WTC11 (cell line): ENCODE measurements around the gene KIRREL3. TPM values are rescaled to one million over a fixed set of nuclear protein-coding genes. Genes with fewer than 3 reads are reported as not detected.

Experiments
- CREM ChIP-seq: sonication (generic); formaldehyde crosslinking; IDR thresholded peaks from 2 replicates; pipeline ENCODE4 v1.8.1; 2022; ENCODE audit warnings: mild to moderate bottlenecking, missing genetic modification reagents, moderate library complexity
- FOXJ3 ChIP-seq: sonication (generic); formaldehyde crosslinking; IDR thresholded peaks from 2 replicates; pipeline ENCODE4 v1.9.0; 2021; ENCODE audit warnings: missing genetic modification reagents, mild to moderate bottlenecking, borderline replicate concordance
- FOXP4 ChIP-seq: sonication (generic); formaldehyde crosslinking; IDR thresholded peaks from 2 replicates; pipeline ENCODE4 v1.8.0; 2022; ENCODE audit warnings: mild to moderate bottlenecking, missing genetic modification reagents
- GABPB1 ChIP-seq: sonication (generic); formaldehyde crosslinking; IDR thresholded peaks from 2 replicates; pipeline ENCODE4 v1.8.1; 2023; ENCODE audit warnings: mild to moderate bottlenecking, missing genetic modification reagents
- GRHL2 ChIP-seq: fragments of 250-450 bp; sonication (Bioruptor Pico); IDR thresholded peaks from 2 replicates; pipeline ENCODE4 v1.8.0; 2022; ENCODE audit warnings: mild to moderate bottlenecking, moderate library complexity; ENCODE audit not compliant: insufficient replicate concordance, severe bottlenecking
- GTF2I ChIP-seq: fragments of 250-450 bp; sonication (Bioruptor Pico); conservative IDR thresholded peaks from 2 replicates; pipeline ENCODE4 v1.4.0; 2021; ENCODE audit warnings: mild to moderate bottlenecking
- IRF1 ChIP-seq: sonication (generic); formaldehyde crosslinking; IDR thresholded peaks from 2 replicates; pipeline ENCODE4 v1.8.0; 2023; ENCODE audit warnings: missing genetic modification reagents
- NFE2L1 ChIP-seq: sonication (generic); formaldehyde crosslinking; IDR thresholded peaks from 2 replicates; pipeline ENCODE4 v1.8.1; 2023; ENCODE audit warnings: missing genetic modification reagents
- NR2C2 ChIP-seq: sonication (generic); formaldehyde crosslinking; IDR thresholded peaks from 2 replicates; pipeline ENCODE4 v1.8.0; 2022; ENCODE audit warnings: mild to moderate bottlenecking, missing genetic modification reagents
- NR3C1 ChIP-seq: sonication (generic); formaldehyde crosslinking; conservative IDR thresholded peaks from 2 replicates; pipeline ENCODE4 v1.8.1; 2023; ENCODE audit warnings: low read depth, mild to moderate bottlenecking, missing genetic modification reagents
- PREB ChIP-seq: sonication (generic); formaldehyde crosslinking; IDR thresholded peaks from 2 replicates; pipeline ENCODE4 v1.8.1; 2022; ENCODE audit warnings: mild to moderate bottlenecking, missing genetic modification reagents, moderate library complexity, borderline replicate concordance
- RELA ChIP-seq: sonication (generic); formaldehyde crosslinking; IDR thresholded peaks from 2 replicates; pipeline ENCODE4 v1.8.1; 2022; ENCODE audit warnings: missing genetic modification reagents, mild to moderate bottlenecking, borderline replicate concordance
- TEAD4 ChIP-seq: sonication (generic); formaldehyde crosslinking; IDR thresholded peaks from 2 replicates; pipeline ENCODE4 v1.8.0; 2022; ENCODE audit warnings: mild to moderate bottlenecking, missing genetic modification reagents
- TP53 ChIP-seq: sonication (generic); formaldehyde crosslinking; IDR thresholded peaks from 2 replicates; pipeline ENCODE4 v1.8.1; 2023; ENCODE audit warnings: mild to moderate bottlenecking, missing genetic modification reagents
- ZNF281 ChIP-seq: sonication (generic); formaldehyde crosslinking; IDR thresholded peaks from 2 replicates; pipeline ENCODE4 v1.8.0; 2023; ENCODE audit warnings: mild to moderate bottlenecking, missing genetic modification reagents
- ZNF512 ChIP-seq: sonication (generic); formaldehyde crosslinking; IDR thresholded peaks from 2 replicates; pipeline ENCODE4 v1.8.1; 2022; ENCODE audit warnings: missing genetic modification reagents, borderline replicate concordance
- total RNA-seq: library from RNA; stranded (reverse); gene quantifications from 3 replicates; pipeline ENCODE4 v1.2.3, GENCODE V29; 2021
- TF ChIP-seq, protein P1 (sequence below): sonication (generic); formaldehyde crosslinking; IDR thresholded peaks from 2 replicates; pipeline ENCODE4 v1.8.1; 2023; ENCODE audit warnings: mild to moderate bottlenecking, missing genetic modification reagents, moderate library complexity
- TF ChIP-seq, protein P2 (sequence below): sonication (generic); formaldehyde crosslinking; conservative IDR thresholded peaks from 2 replicates; pipeline ENCODE4 v1.8.1; 2022; ENCODE audit warnings: mild to moderate bottlenecking, missing genetic modification reagents
- TF ChIP-seq, protein P3 (sequence below): fragments of 250-450 bp; sonication (Bioruptor Pico); IDR thresholded peaks from 2 replicates; pipeline ENCODE4 v2.1.2; 2022; ENCODE audit warnings: mild to moderate bottlenecking, moderate library complexity
- TF ChIP-seq, protein P4 (sequence below): sonication (generic); formaldehyde crosslinking; conservative IDR thresholded peaks from 2 replicates; pipeline ENCODE4 v1.8.1; 2023; ENCODE audit warnings: mild to moderate bottlenecking, low read depth, missing genetic modification reagents, moderate library complexity

The KIRREL3 gene
- total RNA-seq, 1 experiment from 2014 or later: 0.59 TPM

DNA sequence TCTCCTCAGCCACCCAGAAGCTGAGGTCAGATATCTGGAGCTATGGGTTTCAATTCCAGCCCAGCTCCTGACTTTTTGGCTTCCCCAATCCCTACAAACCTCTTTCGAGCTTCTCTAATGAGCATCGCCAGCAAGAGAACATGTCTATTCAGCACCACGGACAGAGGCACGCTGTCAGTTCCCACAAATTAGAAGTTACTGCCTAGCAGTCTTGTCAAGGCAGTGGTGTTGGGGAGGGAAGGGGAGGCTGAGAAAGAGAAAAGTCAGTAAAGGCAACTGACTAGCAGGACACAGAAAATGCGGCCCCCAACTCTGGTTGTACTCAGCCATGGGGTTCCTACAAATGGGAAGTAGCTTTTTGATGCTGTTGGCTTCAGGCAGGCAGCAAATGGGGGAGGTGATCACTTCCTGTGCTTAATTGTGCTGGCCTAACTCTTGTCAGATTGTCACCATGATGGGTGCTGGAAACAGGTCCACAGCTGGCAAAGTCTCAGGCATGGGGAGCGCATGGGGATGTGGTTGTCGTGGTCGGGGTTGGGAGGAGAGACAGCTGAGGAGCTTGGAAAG, 439.2 kb downstream of the KIRREL3 start (continued):
- TF ChIP-seq FOXP4 (CRISPR knock-in tag) (0 out of 2 replicates have a peak, but pooled peaks have one; percentile 75), PREB (peak; percentile 59; the same call in 1 of the 2 replicates), NR2C2 (CRISPR knock-in tag) (no peak), RELA (CRISPR knock-in tag) (no peak), GTF2I (CRISPR knock-in tag) (no peak), GRHL2 (no peak), IRF1 (CRISPR knock-in tag) (no peak), FOXJ3 (CRISPR knock-in tag) (0 out of 2 replicates have a peak, but pooled peaks have one; percentile 25), TP53 (0 out of 2 replicates have a peak, but pooled peaks have one; percentile 61), CREM (CRISPR knock-in tag) (peak; percentile 35; the same call in 1 of the 2 replicates), NFE2L1 (CRISPR knock-in tag) (0 out of 2 replicates have a peak, but pooled peaks have one; percentile 17), GABPB1 (CRISPR knock-in tag) (no peak), ZNF281 (no peak), NR3C1 (0 out of 2 replicates have a peak, but pooled peaks have one; percentile 55), TEAD4 (CRISPR knock-in tag) (peak; percentile 83), ZNF512 (CRISPR knock-in tag) (no peak)
- TF ChIP-seq, protein P1, sequence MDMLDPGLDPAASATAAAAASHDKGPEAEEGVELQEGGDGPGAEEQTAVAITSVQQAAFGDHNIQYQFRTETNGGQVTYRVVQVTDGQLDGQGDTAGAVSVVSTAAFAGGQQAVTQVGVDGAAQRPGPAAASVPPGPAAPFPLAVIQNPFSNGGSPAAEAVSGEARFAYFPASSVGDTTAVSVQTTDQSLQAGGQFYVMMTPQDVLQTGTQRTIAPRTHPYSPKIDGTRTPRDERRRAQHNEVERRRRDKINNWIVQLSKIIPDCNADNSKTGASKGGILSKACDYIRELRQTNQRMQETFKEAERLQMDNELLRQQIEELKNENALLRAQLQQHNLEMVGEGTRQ (CRISPR knock-in tag): no peak
- TF ChIP-seq, protein P2, sequence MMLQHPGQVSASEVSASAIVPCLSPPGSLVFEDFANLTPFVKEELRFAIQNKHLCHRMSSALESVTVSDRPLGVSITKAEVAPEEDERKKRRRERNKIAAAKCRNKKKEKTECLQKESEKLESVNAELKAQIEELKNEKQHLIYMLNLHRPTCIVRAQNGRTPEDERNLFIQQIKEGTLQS (CRISPR knock-in tag): no peak
- TF ChIP-seq, protein P3, sequence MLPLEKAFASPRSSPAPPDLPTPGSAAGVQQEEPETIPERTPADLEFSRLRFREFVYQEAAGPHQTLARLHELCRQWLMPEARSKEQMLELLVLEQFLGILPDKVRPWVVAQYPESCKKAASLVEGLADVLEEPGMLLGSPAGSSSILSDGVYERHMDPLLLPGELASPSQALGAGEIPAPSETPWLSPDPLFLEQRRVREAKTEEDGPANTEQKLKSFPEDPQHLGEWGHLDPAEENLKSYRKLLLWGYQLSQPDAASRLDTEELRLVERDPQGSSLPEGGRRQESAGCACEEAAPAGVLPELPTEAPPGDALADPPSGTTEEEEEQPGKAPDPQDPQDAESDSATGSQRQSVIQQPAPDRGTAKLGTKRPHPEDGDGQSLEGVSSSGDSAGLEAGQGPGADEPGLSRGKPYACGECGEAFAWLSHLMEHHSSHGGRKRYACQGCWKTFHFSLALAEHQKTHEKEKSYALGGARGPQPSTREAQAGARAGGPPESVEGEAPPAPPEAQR: no peak
- TF ChIP-seq, protein P4, sequence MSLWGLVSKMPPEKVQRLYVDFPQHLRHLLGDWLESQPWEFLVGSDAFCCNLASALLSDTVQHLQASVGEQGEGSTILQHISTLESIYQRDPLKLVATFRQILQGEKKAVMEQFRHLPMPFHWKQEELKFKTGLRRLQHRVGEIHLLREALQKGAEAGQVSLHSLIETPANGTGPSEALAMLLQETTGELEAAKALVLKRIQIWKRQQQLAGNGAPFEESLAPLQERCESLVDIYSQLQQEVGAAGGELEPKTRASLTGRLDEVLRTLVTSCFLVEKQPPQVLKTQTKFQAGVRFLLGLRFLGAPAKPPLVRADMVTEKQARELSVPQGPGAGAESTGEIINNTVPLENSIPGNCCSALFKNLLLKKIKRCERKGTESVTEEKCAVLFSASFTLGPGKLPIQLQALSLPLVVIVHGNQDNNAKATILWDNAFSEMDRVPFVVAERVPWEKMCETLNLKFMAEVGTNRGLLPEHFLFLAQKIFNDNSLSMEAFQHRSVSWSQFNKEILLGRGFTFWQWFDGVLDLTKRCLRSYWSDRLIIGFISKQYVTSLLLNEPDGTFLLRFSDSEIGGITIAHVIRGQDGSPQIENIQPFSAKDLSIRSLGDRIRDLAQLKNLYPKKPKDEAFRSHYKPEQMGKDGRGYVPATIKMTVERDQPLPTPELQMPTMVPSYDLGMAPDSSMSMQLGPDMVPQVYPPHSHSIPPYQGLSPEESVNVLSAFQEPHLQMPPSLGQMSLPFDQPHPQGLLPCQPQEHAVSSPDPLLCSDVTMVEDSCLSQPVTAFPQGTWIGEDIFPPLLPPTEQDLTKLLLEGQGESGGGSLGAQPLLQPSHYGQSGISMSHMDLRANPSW (CRISPR knock-in tag): no peak
